Type B pancreatic cell (in vitro differentiated cells): Measurements from ENCODE around the gene MYO9A. TPM values are rescaled to one million over a fixed set of nuclear protein-coding genes. Genes with fewer than 3 reads are reported as not detected.

Experiments used
- DNase-seq: peaks from one replicate; pipeline ENCODE4 v3.0.0; 2021; ENCODE audit warnings: mixed read lengths; ENCODE audit not compliant: unreplicated experiment; ENCODE audit errors: extremely low spot score
- H3K27ac Mint-ChIP-seq: 2 replicates; pipeline ENCODE4 v1.8.0; 2021; ENCODE audit warnings: mild to moderate bottlenecking, mixed read lengths
- H3K27me3 Mint-ChIP-seq: 2 replicates; pipeline ENCODE4 v1.8.0; 2021; ENCODE audit warnings: mixed read lengths
- H3K36me3 Mint-ChIP-seq: 2 replicates; pipeline ENCODE4 v1.8.0; 2021; ENCODE audit warnings: mixed read lengths
- H3K4me1 Mint-ChIP-seq: one replicate; pipeline ENCODE4 v1.8.0; 2021; ENCODE audit warnings: mixed read lengths; ENCODE audit not compliant: unreplicated experiment
- H3K4me3 Mint-ChIP-seq: 2 replicates; pipeline ENCODE4 v1.8.0; 2021; ENCODE audit warnings: mild to moderate bottlenecking, mixed read lengths
- H3K9me3 Mint-ChIP-seq: 2 replicates; pipeline ENCODE4 v1.8.0; 2021; ENCODE audit warnings: mixed read lengths
- total RNA-seq: library from RNA; stranded (reverse); gene quantifications from 2 replicates; pipeline ENCODE4 v1.2.1, GENCODE V29; 2021; ENCODE audit warnings: low replicate concordance
- TF ChIP-seq, protein P1 (sequence below): fragments of 200-600 bp; sonication (generic); conservative IDR thresholded peaks from 2 replicates; pipeline ENCODE4 v1.5.0; 2021; ENCODE audit warnings: antibody characterized with exemption, mild to moderate bottlenecking

The MYO9A gene
- total RNA-seq, 1 donor from 2014 or later, result 43.4 TPM

DNA sequence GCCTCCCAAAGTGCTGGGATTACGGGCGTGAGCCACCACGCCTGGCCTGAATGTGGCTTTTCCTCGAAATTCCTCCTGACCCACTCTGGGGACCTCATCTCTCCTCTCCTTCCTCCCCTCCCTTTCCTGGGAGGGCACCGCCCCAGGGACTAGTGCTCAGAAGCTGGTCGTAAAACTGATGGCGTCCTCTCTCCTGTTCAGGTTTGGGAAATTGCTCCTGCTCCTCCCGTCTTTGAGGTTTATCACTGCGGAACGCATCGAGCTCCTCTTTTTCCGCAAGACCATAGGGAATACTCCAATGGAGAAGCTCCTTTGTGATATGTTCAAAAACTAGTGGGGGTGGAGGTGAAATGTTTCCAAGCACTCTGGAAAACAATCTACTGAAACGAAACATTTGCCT is 300.6 kb downstream of the MYO9A start:
- DNase-seq, result no peak
- peaks cover 21% of the 10 kb centered on the region for H3K36me3 Mint-ChIP-seq
- H3K4me1 Mint-ChIP-seq, result no peaks in the 10 kb centered on the region
- no peak overlapping the region for H3K4me3 Mint-ChIP-seq
- TF ChIP-seq, protein P1, sequence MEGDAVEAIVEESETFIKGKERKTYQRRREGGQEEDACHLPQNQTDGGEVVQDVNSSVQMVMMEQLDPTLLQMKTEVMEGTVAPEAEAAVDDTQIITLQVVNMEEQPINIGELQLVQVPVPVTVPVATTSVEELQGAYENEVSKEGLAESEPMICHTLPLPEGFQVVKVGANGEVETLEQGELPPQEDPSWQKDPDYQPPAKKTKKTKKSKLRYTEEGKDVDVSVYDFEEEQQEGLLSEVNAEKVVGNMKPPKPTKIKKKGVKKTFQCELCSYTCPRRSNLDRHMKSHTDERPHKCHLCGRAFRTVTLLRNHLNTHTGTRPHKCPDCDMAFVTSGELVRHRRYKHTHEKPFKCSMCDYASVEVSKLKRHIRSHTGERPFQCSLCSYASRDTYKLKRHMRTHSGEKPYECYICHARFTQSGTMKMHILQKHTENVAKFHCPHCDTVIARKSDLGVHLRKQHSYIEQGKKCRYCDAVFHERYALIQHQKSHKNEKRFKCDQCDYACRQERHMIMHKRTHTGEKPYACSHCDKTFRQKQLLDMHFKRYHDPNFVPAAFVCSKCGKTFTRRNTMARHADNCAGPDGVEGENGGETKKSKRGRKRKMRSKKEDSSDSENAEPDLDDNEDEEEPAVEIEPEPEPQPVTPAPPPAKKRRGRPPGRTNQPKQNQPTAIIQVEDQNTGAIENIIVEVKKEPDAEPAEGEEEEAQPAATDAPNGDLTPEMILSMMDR, result no peak
- no peaks in the 10 kb centered on the region for H3K27me3 Mint-ChIP-seq
- H3K27ac Mint-ChIP-seq, result no peak overlapping the region
- H3K9me3 Mint-ChIP-seq, result peaks cover 7% of the 10 kb centered on the region

DNA sequence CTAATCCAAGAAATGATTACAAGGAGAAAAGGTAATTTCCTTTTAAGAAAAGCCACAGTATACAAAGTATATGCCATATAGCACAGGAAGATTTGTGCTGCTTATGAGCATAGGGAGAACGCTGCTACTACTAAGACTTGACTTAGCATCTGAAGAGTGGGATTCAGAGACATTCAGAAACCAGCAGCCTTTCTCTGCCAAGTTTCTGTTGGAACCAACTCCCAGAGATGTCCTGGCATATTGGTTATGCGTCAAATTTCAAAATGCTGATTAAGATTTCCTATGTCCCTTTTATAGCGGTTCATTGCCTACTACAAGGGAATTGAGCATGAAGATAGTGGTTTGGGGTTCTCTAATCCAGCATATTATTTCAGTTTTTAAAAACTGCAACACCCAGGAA is 302.6 kb downstream of the MYO9A start:
- Mint-ChIP-seq H3K27ac (no peak overlapping the region), H3K27me3 (no peaks in the 10 kb centered on the region), H3K4me3 (no peak overlapping the region), H3K36me3 (peaks cover 6% of the 10 kb centered on the region), H3K9me3 (peaks cover 7% of the 10 kb centered on the region), H3K4me1 (no peaks in the 10 kb centered on the region)
- TF ChIP-seq, protein P1, result no peak
- DNase-seq, result no peak

- Mint-ChIP-seq H3K27me3 (no peaks in the 10 kb centered on the region), H3K9me3 (peaks cover 7% of the 10 kb centered on the region), H3K4me1 (no peaks in the 10 kb centered on the region), H3K4me3 (no peak overlapping the region), H3K27ac (peak overlapping the region; percentile 6), H3K36me3 (no peaks in the 10 kb centered on the region)
- TF ChIP-seq, protein P1, result no peak
- no peak for DNase-seq
These were observed 304.1 kb downstream of the MYO9A start for GRCh38 chr15:71813723-71814470.

DNA sequence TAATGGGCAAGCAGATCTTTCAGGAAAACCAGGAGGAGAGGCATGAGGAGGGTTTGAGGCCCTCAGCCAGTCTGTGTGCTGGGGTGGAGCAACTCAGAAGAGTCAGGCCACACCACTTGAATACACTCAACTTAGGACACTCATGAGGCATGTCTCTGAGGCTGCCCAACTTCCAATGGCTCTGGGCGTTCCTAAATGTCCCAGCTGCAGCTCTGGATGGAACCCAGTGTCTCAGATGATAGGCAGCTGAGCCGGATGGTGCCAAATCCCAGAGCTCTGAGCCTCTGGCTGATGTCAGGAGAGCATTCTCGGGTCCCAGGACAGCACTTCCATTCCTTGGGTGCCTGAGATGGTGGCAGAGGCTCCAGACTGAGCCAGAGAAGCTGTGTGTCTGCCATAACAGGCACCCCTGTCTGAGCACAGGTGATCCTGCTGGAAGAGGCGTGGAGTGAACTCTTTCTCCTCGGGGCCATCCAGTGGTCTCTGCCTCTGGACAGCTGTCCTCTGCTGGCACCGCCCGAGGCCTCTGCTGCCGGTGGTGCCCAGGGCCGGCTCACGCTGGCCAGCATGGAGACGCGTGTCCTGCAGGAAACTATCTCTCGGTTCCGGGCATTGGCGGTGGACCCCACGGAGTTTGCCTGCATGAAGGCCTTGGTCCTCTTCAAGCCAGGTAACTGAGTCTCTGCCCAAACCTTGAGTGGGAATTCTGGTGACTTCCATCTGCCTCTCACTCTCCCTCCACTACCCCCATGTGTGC is 304.8 kb downstream of the MYO9A start:
- Mint-ChIP-seq H3K27ac (no peak overlapping the region), H3K4me1 (peaks cover 4% of the 10 kb centered on the region), H3K4me3 (no peak overlapping the region), H3K27me3 (no peaks in the 10 kb centered on the region), H3K9me3 (peaks cover under 1% of the 10 kb centered on the region), H3K36me3 (no peaks in the 10 kb centered on the region)
- TF ChIP-seq, protein P1, result no peak
- no peak for DNase-seq

- TF ChIP-seq, protein P1, result no peak
- H3K36me3 Mint-ChIP-seq, result no peaks in the 10 kb centered on the region
- no peaks in the 10 kb centered on the region for H3K27me3 Mint-ChIP-seq
- no peaks in the 10 kb centered on the region for H3K9me3 Mint-ChIP-seq
- no peak overlapping the region for H3K27ac Mint-ChIP-seq
- peaks cover 15% of the 10 kb centered on the region for H3K4me1 Mint-ChIP-seq
- H3K4me3 Mint-ChIP-seq, result no peak overlapping the region
- no peak for DNase-seq
These were observed 305.9 kb downstream of the MYO9A start for GRCh38 chr15:71811752-71812735.
